Measurements from ENCODE around the gene FAF2. TPM values are rescaled to one million over a fixed set of nuclear protein-coding genes. Genes with fewer than 3 reads are reported as not detected.
"Not testable (repeated sequence)": the region's sequence is repeated elsewhere in the genome, so short reads cannot be mapped to it uniquely, and the experiment has no call there.

Gene FAF2
- total RNA-seq, 2 donors from 2014 or later, result 41.1 to 41.3 TPM

- Mint-ChIP-seq H3K9me3 (no peaks in the 10 kb centered on the region), H3K36me3 (ENCODE audit: low read depth) (no peaks in the 10 kb centered on the region), H3K27ac (no peak overlapping the region), H3K27me3 (peaks cover 3% of the 10 kb centered on the region), H3K4me3 (no peak overlapping the region), H3K4me1 (peaks cover 10% of the 10 kb centered on the region)
- no peak for ATAC-seq (replicated peaks)
Measured at GRCh38 chr5:176432707-176433106, 15.5 kb upstream of the FAF2 start.

- Mint-ChIP-seq H3K4me3 (peak overlapping the region; percentile 58), H3K9me3 (no peaks in the 10 kb centered on the region), H3K4me1 (peaks cover 10% of the 10 kb centered on the region), H3K36me3 (ENCODE audit: low read depth) (no peaks in the 10 kb centered on the region), H3K27me3 (peaks cover 7% of the 10 kb centered on the region), H3K27ac (peak overlapping the region; percentile 58)
- ATAC-seq (replicated peaks), result peak; percentile 64
Measured at GRCh38 chr5:176436656-176437055, 11.5 kb upstream of the FAF2 start.

- no peak overlapping the region for H3K27ac Mint-ChIP-seq
- no peaks in the 10 kb centered on the region for H3K9me3 Mint-ChIP-seq
- no peak for ATAC-seq (replicated peaks)
- peaks cover 10% of the 10 kb centered on the region for H3K4me1 Mint-ChIP-seq
- H3K36me3 Mint-ChIP-seq (ENCODE audit: low read depth), result no peaks in the 10 kb centered on the region
- H3K4me3 Mint-ChIP-seq, result no peak overlapping the region
- peaks cover 4% of the 10 kb centered on the region for H3K27me3 Mint-ChIP-seq
Measured at GRCh38 chr5:176438959-176439757, 9.0 kb upstream of the FAF2 start.

GRCh38 chr5:176440927-176441706, 7.1 kb upstream of the FAF2 start:
- H3K4me3 Mint-ChIP-seq, result no peak overlapping the region
- peaks cover 4% of the 10 kb centered on the region for H3K27me3 Mint-ChIP-seq
- no peak overlapping the region for H3K27ac Mint-ChIP-seq
- H3K36me3 Mint-ChIP-seq (ENCODE audit: low read depth), result no peaks in the 10 kb centered on the region
- no peaks in the 10 kb centered on the region for H3K9me3 Mint-ChIP-seq
- ATAC-seq (replicated peaks), result no peak
- H3K4me1 Mint-ChIP-seq, result peaks cover 10% of the 10 kb centered on the region

GRCh38 chr5:176441921-176442323, 6.3 kb upstream of the FAF2 start:
- Mint-ChIP-seq H3K4me3 (no peak overlapping the region), H3K36me3 (ENCODE audit: low read depth) (no peaks in the 10 kb centered on the region), H3K27ac (no peak overlapping the region), H3K9me3 (no peaks in the 10 kb centered on the region), H3K27me3 (peaks cover 4% of the 10 kb centered on the region), H3K4me1 (peaks cover 6% of the 10 kb centered on the region)
- ATAC-seq (replicated peaks), result no peak

GRCh38 chr5:176442911-176443310, 5.3 kb upstream of the FAF2 start:
- not testable (repeated sequence) for ATAC-seq (replicated peaks)

GRCh38 chr5:176444742-176445141, 3.4 kb upstream of the FAF2 start:
- Mint-ChIP-seq H3K27me3 (peaks cover 4% of the 10 kb centered on the region), H3K4me3 (no peak overlapping the region), H3K36me3 (ENCODE audit: low read depth) (peaks cover 14% of the 10 kb centered on the region), H3K4me1 (peaks cover 4% of the 10 kb centered on the region), H3K9me3 (no peaks in the 10 kb centered on the region), H3K27ac (no peak overlapping the region)
- no peak for ATAC-seq (replicated peaks)

More at GRCh38 chr5:176442911-176443310, 5.3 kb upstream of the FAF2 start:
- not testable (repeated sequence) for H3K9me3 Mint-ChIP-seq; H3K4me1 Mint-ChIP-seq; H3K36me3 Mint-ChIP-seq (ENCODE audit: low read depth); H3K4me3 Mint-ChIP-seq; H3K27ac Mint-ChIP-seq; H3K27me3 Mint-ChIP-seq

GRCh38 chr5:176446028-176446665, 2.0 kb upstream of the FAF2 start:
- Mint-ChIP-seq H3K27me3 (no peaks in the 10 kb centered on the region), H3K27ac (no peak overlapping the region), H3K9me3 (no peaks in the 10 kb centered on the region), H3K4me1 (peaks cover 4% of the 10 kb centered on the region), H3K36me3 (ENCODE audit: low read depth) (peaks cover 23% of the 10 kb centered on the region), H3K4me3 (peak overlapping the region; percentile 89)
- no peak for ATAC-seq (replicated peaks)

- Mint-ChIP-seq H3K27ac (peak overlapping the region; percentile 92), H3K4me1 (peaks cover 4% of the 10 kb centered on the region), H3K27me3 (no peaks in the 10 kb centered on the region), H3K4me3 (peak overlapping the region; percentile 89), H3K9me3 (no peaks in the 10 kb centered on the region), H3K36me3 (ENCODE audit: low read depth) (peaks cover 23% of the 10 kb centered on the region)
- no peak for ATAC-seq (replicated peaks)
Measured at GRCh38 chr5:176446884-176447590, 1.1 kb upstream of the FAF2 start.

- H3K27me3 Mint-ChIP-seq, result no peaks in the 10 kb centered on the region
- peaks cover 28% of the 10 kb centered on the region for H3K36me3 Mint-ChIP-seq (ENCODE audit: low read depth)
- peak overlapping the region; percentile 89 for H3K4me3 Mint-ChIP-seq
- peaks cover 9% of the 10 kb centered on the region for H3K4me1 Mint-ChIP-seq
- peak overlapping the region; percentile 92 for H3K27ac Mint-ChIP-seq
- H3K9me3 Mint-ChIP-seq, result no peaks in the 10 kb centered on the region
- peak; percentile 12 for ATAC-seq (replicated peaks)
Measured at GRCh38 chr5:176447591-176447977, 601 bp upstream of the FAF2 start.

GRCh38 chr5:176450077-176450476, 1.9 kb downstream of the FAF2 start:
- Mint-ChIP-seq H3K36me3 (ENCODE audit: low read depth) (peaks cover 50% of the 10 kb centered on the region), H3K9me3 (no peaks in the 10 kb centered on the region), H3K27me3 (no peaks in the 10 kb centered on the region), H3K27ac (no peak overlapping the region), H3K4me1 (peaks cover 13% of the 10 kb centered on the region), H3K4me3 (no peak overlapping the region)
- ATAC-seq (replicated peaks), result no peak

GRCh38 chr5:176454724-176455394, 6.7 kb downstream of the FAF2 start:
- H3K4me3 Mint-ChIP-seq, result no peak overlapping the region
- H3K36me3 Mint-ChIP-seq (ENCODE audit: low read depth), result peaks cover 42% of the 10 kb centered on the region
- no peaks in the 10 kb centered on the region for H3K27me3 Mint-ChIP-seq
- ATAC-seq (replicated peaks), result no peak
- no peak overlapping the region for H3K27ac Mint-ChIP-seq
- peaks cover 19% of the 10 kb centered on the region for H3K4me1 Mint-ChIP-seq
- no peaks in the 10 kb centered on the region for H3K9me3 Mint-ChIP-seq

- H3K36me3 Mint-ChIP-seq (ENCODE audit: low read depth), result peaks cover 24% of the 10 kb centered on the region
- ATAC-seq (replicated peaks), result no peak
- peaks cover 17% of the 10 kb centered on the region for H3K4me1 Mint-ChIP-seq
- H3K27ac Mint-ChIP-seq, result peak overlapping the region; percentile 40
- no peaks in the 10 kb centered on the region for H3K27me3 Mint-ChIP-seq
- H3K9me3 Mint-ChIP-seq, result no peaks in the 10 kb centered on the region
- no peak overlapping the region for H3K4me3 Mint-ChIP-seq
Measured at GRCh38 chr5:176458904-176459561, 10.8 kb downstream of the FAF2 start.

Data from activated T-helper 17 cell treated with anti-CD3 and anti-CD28 coated beads, Interleukin-2, amount 50 U/mL, for 72 hours (primary cell).